NT2/D1 (cell line): Measurements from ENCODE around the gene TBPL2.

Source experiments
- SUZ12 ChIP-seq: IDR thresholded peaks from 2 replicates; pipeline ENCODE4 v1.6.1; 2011; ENCODE audit not compliant: insufficient read length, insufficient read depth; ENCODE audit errors: extremely low read depth
- YY1 ChIP-seq: IDR thresholded peaks from 2 replicates; pipeline ENCODE4 v1.6.1; 2011; ENCODE audit not compliant: insufficient read length, insufficient read depth
- ZNF274 ChIP-seq: IDR thresholded peaks from 2 replicates; pipeline ENCODE4 v1.6.1; 2011; ENCODE audit warnings: mild to moderate bottlenecking, low read depth, low read length

DNA sequence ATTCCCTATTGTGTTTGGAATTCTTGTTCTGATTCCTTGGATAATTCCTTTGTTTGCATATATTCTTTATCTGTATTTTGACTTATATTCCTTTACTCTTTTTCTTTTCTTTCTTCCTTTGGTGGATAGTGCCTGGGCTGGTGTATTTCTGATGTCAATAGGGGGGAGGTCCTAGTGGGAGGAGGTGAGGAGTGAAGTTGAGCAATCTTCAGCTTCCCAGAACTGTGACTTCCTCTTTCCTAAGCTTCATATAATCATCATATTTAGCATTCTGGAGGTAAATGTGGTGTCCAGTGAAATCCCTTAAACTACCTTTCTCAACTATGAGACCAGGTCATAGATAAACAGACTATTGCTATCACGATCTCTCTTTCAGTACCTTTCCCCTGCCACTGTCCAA is 29.6 kb upstream of the TBPL2 start:
- TF ChIP-seq ZNF274 (no peak), YY1 (no peak), SUZ12 (no peak)
